Stimulated activated CD4-positive, alpha-beta T cell treated with anti-CD3 and anti-CD28 coated beads, Interleukin-2, amount 100 ng/mL, for 24 hours (primary cell): Measurements from ENCODE around the gene HIPK4.

Experiments
- DNase-seq, 2 donors: peaks; one replicate each; pipeline ENCODE4 v3.0.0-alpha.2; 2020

The HIPK4 gene

DNA sequence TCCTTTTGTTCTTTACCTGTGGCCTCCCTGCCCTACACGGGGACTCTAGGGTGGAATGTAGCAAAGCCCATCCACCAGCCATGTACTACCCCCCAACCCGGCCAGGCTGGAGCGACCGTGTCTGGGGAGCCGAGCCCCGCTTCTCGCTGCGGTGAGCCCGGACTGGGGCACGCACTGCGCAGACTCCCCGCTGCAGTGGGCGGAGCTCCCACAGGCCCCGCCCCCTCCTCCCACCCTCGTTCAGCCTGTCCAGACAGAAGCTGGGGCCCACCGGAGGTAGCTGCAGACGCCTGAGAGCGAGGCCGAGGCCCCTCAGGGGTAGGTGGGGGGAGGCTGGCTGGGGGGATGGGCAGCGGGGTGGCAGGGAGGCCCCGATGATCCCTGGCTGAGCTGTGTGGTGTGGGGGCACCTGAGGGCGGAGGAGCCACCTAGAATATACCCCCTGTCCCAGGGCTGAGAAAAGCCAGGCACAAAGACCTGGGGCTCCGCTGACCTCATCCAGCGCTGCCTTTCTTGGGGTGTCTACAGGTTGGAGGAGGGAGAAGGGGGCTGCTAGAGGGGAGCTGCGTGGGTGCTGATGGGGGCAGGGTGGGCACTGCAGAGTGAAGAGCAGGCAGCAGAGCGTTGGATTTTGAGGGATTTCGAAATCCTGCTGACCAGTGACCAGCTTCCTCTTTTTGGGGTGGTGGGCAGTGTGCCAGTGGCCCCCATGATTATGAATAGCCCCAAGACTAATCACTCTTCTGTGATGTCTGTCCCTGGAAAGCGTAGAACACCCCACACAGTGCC lies 24.2 kb downstream of the HIPK4 start:
- peak; percentile 53 to 74 for DNase-seq

DNA sequence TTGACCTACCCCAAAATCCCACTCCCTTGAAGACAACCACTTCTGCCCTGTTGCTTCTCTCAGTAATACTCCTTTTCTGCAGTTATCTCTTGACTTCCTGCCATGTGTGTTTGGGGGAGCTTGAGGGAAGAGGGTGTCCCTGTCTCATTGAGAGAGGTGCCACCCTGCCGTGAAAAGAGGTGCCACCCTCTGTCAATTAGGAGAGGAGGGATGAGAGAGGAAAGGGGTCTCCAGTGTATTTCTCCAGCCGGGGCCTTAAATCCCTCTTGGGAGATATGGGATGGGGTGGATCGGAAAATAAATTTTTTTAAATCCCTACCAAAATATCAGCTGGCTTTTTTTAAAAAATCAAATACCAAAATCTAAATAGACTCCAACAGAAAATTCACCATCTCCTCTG lies 25.0 kb downstream of the HIPK4 start:
- no peak for DNase-seq

- DNase-seq = no peak
Observed at GRCh38 chr19:40363069-40363468, 26.9 kb downstream of the HIPK4 start.

GRCh38 chr19:40362160-40362559 lies 27.8 kb downstream of the HIPK4 start:
- DNase-seq = no peak

DNA sequence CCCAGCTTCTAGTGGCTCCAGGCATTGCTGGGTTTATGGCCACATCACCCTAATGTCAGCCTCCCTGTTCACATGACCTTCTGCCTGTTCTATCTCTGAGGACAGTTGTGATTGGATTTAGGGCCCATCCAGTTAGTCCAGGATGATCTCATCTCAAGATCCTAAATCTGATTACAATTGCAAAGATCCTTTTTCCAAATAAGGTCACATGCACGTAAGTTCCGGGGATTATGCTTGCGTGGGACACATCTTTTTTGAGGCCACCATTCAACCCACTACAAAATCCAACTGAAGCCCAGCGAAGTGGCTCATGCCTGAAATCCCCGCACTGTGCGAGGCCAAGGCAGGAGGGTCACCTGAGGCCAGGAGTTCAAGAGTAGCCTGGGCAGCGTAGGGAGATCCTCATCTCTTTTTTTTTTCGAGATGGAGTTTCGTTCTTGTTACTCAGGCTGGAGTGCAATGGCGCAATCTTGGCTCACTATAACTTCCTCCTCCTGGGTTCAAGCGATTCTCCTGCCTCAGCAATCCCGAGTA lies 29.2 kb downstream of the HIPK4 start:
- DNase-seq = no peak

GRCh38 chr19:40360020-40360707 lies 29.8 kb downstream of the HIPK4 start:
- no peak for DNase-seq

DNA sequence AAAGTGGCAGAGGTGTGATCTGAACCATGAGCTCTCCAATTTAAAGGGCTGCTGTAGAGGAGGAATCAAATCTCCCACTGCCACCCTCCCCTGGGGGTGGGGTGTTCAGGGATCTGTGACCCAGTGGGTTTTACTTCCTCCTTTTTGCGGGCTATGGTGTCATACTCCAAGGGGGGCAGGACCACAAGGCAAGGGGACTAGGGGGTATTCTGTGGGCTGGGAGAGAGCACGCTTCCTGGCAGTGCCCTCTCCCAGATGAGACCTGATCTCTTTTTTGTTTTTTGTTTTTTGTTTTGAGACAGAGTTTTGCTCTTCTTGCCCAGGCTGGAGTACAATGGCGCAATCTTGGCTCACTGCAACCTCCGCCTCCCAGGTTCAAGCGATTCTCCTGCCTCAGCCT lies 31.2 kb downstream of the HIPK4 start:
- DNase-seq = no peak

DNA sequence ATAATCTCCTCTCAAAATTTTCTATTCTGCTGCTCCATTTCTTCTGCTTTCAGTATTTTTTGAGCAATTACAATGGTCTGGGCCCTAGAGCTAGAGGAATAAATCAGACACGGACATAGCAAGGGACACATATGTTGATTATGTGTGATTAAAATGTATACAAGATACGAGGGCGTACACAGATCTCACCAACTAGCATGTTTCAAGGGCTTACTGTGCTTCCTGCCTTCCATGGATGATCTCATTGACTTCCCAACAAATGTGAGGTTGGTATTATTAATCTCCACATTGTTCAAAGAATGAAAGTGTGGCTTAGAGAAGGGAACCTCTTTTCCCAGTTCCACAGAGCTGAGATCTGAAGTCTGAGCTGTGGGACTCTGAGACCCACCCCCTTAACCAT lies 32.3 kb downstream of the HIPK4 start:
- DNase-seq = no peak

DNA sequence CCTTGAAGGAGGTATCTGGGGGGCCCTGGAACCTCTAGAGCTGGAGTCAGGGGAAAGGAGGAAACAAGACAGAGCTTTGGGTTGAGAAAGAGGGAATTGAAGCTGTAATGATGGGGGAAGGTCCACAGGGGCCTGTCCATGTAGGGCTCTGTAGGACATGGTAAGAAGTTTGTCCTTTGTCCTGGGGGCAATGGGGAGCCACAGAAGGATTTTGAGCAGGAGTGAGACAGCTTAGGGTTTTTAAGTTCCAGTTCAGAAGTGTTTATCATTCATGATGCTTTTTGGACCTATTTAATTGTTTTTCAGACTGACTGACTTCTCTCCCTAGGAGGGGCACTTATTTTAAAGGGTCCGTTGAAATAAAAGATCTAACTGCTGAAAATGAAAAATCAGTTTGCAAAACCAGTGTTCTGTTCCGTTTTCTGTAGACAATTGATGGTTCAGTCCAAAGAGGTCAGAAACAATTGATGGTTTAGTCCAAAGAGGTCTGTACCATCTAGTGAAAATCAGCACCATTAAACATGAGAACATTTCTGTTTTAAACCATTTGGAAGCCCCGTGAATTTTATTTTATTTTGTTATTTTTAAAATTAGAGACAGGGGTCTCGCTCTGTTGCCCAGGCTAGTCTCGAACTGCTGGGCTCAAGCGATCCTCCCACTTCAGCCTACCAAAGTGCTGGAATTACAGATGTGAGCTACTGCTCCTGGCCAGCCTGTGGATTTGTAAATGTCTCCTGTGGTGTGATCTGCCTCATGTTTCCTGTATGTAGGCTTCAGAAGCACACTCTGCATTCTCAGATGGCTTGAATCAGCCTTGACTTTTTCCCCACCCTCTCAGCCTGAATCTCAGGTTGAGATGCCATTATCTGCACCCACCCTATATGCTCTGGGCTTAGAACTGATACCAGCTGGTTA lies 33.0 kb downstream of the HIPK4 start:
- DNase-seq = no peak

GRCh38 chr19:40355975-40356680 lies 33.9 kb downstream of the HIPK4 start:
- DNase-seq = no peak

GRCh38 chr19:40348961-40349507 lies 40.9 kb downstream of the HIPK4 start:
- no peak for DNase-seq

DNA sequence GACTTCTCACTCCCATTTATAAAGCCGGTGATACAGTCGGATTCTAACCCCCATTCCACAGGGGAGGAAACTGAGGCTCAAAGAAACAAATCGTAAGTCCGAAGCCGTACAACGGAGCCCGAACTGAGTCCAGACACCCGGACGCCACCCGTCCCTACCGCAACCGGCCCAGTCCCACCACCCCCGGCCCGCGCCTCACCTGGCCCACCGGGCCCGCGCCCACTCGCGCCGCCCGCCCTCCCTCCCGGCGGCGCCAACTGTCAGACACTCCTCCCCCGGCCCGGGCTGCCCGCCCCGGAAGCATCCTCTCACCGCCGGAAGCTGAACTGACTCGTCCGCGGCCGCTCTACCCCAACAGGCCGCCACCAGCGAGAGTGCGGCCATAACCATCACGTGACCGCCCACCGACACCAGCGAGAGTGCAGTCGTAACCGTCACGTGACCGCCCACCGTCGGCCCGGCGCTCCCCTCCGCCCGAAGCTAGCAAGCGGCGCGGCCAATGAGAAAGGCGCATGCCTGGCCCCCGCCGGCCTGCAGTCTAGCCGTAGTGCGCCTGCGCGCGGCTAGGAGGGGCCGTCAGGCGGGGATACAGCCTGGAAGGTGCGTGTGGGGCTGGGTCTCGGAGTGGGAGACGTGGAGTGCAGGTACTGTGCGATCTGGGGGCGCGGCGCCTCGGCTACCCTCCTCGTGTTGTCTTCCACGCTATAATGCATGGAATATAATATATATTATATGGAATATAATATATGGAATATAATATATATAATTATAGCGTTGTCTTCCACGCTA lies 41.7 kb downstream of the HIPK4 start, which contains the start of the genes C19orf47 and PLD3:
C19orf47 (minus strand) TSS at position 273 of the 789 bp plus-strand sequence. CDS start 6,540 bp downstream, outside the sequence.
PLD3 (plus strand) TSS at position 571 of the 789 bp plus-strand sequence. CDS start 17,789 bp downstream, outside the sequence.
- peak; percentile 98 for DNase-seq

- no peak for DNase-seq
Observed at GRCh38 chr19:40344422-40344821, 45.6 kb downstream of the HIPK4 start.

DNA sequence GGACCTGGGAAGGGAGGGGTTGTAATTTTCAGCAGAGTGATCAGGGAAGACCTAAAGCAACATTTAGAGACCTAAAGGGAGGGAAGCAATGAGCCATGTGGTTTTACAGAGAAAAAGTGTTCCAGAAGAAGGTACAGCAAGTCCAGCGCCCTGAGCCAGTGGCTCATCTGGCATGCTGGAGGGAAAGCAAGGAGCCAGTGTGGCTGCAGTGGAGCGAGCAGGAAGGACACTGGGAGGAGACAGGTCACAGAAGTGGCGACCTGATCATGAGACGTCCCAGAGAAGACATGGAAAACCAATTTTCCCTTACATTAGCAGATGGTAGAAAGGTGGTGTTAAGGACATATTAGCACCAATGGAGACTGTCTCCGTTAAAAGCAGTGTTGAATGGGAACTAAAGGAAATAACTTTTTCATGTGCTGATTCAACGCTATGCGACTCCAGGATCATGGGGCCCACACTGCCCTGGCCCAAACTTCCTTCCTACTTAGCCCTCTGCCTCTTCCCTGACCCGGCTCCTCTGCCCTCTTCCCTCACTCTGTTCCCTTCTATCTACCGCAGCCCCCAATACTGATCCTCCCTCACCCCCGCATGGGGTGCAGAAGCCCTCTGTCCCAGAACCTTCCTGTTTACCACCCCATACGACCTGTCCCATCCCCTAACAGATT lies 47.2 kb downstream of the HIPK4 start:
- DNase-seq = no peak

GRCh38 chr19:40341601-40342482 lies 48.1 kb downstream of the HIPK4 start:
- no peak for DNase-seq

DNA sequence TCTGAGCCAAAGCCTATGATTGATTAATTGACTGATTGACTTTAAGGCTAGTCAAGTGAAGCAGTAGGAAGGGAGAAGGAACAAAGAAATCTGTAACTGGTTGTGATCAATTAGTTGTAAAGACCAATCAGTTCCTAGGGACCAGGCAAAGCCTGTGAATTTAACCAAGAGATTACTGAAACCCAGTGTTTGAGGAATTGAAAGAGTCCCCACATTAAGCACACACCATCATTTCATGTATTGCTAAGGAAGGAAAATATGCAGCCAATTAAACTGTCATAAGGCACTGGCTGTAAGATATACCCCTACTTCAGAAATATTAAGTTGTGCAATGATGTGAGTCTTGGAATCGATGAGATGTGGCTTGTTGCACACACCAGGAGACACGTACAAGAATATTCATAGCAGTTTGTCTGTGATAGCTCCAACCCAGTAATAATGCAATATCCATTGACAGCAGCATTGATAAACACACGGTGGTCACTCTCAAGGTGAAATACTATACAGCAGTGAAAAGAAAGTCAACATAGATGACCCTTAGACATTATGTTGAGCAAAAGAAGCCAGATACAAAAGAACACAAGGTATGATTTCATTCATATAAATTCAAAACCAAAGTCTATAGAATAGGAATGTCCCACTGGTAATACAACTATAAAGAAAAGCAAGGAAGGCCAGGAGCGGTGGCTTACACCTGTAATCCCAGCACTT lies 50.8 kb downstream of the HIPK4 start:
- DNase-seq = no peak

DNA sequence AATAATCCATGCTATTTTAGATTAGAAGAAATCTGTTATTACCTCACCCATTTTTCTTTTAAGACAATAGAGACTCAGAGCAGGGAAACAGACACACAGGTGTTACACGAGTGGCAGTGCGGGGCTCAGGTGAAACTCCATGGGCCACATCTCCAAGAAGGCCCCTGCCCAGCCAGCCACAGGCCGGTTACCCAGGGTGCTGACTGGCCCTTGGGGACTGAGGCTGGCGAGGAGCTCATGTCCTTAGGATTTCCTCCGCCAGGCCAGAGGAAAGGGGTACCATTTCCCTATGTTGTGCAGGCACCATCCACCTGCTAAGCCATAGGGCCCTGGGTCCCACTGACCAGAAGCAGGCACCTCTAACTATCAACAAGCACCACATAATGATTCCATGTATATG lies 52.4 kb downstream of the HIPK4 start:
- no peak for DNase-seq

DNA sequence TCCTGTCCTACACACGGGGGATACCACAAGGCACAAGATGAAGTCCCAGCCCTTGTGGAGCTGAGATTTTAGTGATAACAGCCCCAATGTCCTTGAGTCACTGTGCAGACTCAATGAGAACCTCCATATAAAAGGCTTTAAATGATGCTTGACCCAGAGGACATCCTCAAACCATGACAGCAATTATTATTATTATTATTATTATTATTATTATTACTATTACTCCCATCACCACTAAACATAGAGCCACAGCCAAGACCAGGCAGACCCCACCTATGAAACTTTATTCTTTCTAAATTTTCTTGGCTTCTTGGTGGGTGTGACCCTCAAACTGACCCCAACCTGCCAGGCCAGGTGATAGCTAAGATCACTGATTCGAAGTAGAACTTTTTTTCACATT lies 52.9 kb downstream of the HIPK4 start:
- no peak for DNase-seq

GRCh38 chr19:40336601-40336900 lies 53.4 kb downstream of the HIPK4 start:
- DNase-seq = no peak
